GM18868 (cell line): ENCODE data around the gene FGFR3.

Experiments used
- ATAC-seq: cut with Tn5 transposase; IDR thresholded peaks from one replicate; pipeline ENCODE4 v1.9.1; 2021; ENCODE audit warnings: mild to moderate bottlenecking, moderate library complexity; ENCODE audit not compliant: unreplicated experiment

FGFR3 gene

DNA sequence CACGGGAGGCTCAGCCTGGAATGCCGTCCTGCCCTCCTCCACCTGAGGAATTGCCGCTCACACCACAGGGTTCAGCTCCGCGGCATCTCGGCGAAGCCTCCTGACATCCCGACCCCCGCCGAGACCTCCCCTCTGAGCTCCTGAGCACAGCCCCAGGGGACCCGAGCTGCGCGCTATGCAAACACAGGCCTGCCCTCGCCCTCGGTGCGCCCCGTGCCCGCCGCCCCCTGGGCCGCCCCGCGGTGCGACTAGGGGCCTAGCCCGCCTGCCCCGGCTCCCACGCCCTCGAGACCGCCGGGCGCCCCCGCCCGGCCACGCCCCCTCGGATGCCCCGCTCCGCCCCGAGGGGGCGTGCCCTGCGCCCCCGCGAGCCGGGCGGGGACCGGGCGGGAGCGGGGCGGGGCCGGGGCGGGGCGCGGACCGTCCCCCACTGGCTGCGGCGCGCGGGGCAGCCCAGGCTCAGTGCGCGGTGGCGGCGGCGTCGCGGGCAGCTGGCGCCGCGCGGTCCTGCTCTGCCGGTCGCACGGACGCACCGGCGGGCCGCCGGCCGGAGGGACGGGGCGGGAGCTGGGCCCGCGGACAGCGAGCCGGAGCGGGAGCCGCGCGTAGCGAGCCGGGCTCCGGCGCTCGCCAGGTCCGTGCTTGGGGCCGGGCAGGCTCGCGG is at the start of gene FGFR3:
TSS of gene FGFR3 (plus strand) at position 462 of the 664 bp plus-strand sequence. CDS start 642 bp downstream, outside the sequence.
- ATAC-seq: peak; percentile 54

DNA sequence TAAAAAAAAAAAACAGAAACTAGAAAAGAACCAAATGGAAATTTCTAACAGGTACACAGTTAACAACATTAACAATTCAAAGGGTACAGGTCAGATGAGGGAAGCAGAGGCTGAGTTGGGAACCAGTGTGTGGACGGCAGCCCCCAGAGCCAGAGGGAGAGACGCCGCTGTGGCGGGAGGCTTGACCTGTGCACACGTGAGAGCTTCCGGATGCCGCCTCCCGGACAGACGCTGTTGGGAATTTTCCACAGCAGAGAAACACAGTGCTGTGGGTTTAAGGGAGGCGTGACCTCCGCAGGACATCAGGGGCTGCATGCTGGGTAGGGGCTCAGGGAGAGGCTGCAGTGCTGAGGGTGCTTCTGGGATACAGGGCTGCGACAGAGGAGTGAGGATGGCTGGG is 49.5 kb upstream of the FGFR3 start:
- no peak for ATAC-seq

DNA sequence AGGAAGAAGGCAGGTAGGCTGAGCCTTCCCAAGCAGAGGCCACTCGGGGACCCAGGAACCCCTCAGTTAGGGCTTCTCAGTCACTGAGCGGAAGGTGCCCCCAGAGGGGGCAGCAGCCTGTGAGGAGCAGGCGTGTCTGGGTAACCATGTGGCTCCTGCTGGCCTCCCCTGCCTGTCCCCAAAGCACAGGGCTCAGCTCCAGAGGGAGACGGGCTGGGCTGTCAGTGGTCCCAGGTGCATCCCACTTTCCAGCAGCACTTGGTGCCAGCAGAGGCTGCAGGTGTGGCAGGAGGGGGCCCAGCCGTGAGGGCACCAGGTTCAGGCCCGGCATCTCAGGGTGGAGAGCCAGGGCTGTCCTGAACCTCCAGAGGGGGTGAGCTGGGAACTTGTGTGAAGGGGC is 49.1 kb upstream of the FGFR3 start:
- ATAC-seq: no peak

- ATAC-seq: no peak
Measured at GRCh38 chr4:1744552-1744951, 48.5 kb upstream of the FGFR3 start.

GRCh38 chr4:1745165-1745564 is 47.9 kb upstream of the FGFR3 start:
- ATAC-seq: no peak

GRCh38 chr4:1745697-1746096 is 47.4 kb upstream of the FGFR3 start:
- ATAC-seq: no peak

DNA sequence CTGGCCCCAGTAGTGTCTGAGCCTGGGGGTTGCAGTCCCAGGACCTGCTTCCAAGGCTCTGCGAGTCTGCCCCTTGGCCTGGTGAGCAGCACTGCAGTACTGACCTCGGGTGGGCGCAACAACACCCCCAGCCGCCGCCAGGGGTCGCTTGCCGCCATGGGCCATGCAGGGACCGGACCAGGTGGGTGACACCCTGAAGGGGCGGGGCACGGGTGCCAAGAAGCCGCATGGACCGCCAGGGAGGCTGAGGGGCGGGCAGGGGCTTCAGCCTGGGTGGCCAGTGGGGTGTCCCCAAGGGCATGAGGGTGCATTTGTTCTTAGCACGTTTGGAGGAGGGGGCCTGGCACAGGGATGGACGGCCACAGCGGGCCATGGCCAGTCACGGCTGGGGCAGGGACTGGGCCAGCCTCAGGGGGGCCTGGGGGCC is 46.8 kb upstream of the FGFR3 start:
- no peak for ATAC-seq

DNA sequence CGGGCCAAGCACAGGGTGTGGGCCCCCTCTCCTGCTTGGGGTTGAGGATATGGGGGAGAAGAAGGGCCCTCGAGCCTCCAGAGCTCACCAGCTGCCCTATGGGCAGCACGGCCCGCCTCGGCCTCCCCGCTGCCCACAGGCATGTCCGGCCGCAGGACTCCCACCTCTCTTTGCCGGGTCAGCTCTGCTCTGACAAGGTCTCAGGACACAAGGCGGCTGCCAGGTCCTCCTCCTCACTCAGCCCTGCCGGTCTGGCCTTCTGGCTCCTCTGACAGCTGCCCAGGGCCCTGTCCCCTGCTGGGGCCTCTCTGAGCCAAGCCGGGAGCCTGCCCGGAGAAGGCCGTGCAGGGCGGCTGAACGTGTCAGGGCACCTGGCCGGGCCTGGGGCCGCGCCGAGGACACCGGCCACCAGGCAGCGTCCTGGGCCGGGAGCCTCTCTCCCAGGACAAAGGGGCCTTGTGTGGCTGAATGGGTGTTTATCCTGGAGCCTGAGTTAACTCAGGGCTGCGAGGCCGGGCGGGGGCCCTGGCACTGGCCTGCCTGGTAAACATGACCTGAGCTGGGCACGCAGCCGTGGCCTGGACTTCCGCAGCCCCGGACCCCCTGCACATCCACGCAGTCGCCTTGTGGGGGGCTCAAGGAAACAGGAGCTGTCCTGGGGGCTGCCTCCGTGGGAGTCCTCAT is 46.0 kb upstream of the FGFR3 start:
- ATAC-seq: no peak

GRCh38 chr4:1747603-1747967 is 45.5 kb upstream of the FGFR3 start:
- no peak for ATAC-seq

GRCh38 chr4:1748465-1748995 is 44.6 kb upstream of the FGFR3 start:
- ATAC-seq: peak; percentile 42

GRCh38 chr4:1749370-1749769 is 43.7 kb upstream of the FGFR3 start:
- no peak for ATAC-seq

DNA sequence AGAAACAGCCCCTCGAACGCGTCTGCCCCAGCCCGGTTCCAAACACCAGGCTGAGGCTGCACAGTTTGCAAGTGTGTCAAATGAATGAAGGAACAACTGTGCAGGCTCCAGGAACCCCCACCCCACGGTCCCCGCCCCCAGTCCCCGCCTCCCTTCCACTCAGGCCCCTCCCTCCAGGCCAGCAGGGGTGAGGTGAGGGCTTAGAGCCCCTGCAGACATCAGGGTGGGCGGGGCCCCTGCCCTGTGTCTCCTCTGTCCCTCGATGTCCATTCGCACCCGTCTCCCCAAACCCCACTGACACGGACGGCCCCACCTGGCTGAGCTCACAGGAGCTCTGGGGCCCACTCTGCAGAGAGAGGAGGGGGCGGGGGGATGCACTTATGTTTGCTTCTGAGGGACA is 43.3 kb upstream of the FGFR3 start:
- no peak for ATAC-seq

DNA sequence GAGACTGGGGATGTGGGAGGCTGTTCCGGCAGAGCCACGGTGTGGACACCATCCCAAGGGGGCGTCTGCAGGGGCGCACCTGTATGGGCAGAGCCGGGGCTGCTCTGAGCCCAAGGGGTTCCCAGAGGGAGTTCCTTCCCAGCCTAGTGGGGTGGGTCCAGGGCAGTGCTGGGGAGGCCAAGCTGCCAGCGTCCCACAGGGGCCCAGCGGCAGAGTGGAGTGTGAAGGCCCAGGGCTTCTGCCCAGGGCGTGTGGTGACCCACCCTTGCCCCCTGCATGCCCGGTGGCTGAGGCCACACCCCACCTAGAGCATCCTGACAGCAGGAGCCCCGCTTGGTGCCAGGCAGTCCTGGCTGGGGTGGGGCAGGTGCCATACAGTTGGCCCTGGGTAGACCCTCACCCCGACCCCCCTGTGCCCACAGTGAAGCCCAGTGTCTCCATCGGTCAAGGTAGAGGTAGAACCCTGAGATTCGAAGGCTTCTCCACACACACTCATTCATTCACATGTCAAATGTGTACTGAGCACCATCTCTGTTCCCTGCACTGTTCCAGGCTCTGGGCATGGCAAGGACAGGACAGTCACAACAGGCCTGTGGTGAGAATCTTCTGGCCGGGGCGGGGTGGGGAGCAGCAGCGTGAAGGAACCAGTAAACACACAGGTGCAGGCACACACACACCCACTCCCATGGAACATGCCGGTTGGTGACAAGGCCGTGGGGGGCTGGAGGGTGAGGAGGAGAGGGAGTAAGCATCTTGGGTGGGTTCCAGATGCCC is 42.5 kb upstream of the FGFR3 start:
- ATAC-seq: no peak

DNA sequence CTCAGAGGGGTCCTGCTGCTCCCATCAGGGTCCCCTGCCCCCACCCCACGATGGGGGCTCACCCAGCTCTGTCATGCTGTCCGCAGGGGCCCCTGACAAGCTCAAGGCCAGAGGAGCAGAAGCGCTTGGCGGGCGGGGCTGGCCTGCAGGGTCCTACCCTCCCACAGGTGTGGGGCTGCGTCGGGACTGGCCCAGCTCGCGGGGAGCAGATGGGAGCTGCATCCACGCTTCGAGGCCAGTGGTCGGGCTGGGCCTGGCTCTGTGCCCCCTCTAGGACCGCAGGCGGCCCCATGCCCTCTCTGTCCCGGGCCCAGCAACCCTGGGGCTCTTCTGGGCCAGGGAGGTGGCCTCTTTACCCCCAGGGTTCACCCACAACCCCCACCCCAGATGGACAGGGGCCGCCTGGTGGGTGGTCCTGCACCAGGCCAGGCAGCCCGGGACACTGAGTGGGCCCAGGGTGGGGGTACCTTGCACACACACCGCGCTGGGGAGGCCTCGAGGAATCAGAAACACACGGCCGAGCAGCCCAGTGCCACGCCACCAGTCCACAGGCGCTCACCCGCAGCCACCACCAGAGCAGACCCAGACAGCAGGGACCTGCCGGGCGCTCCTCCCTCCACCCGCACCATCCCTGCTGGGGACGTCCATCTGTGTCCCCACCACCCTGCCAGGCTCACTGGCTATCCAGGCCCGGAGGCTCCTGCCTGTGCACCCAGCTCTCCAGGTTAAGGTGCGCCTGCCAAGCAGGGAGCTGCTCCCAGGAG is 41.8 kb upstream of the FGFR3 start:
- ATAC-seq: no peak

- ATAC-seq: no peak
Measured at GRCh38 chr4:1751919-1752283, 41.2 kb upstream of the FGFR3 start.

GRCh38 chr4:1752284-1753041 is 40.6 kb upstream of the FGFR3 start:
- peak; percentile 45 for ATAC-seq

GRCh38 chr4:1753294-1753696 is 39.8 kb upstream of the FGFR3 start:
- ATAC-seq: no peak

- ATAC-seq: no peak
Measured at GRCh38 chr4:1753697-1754311, 39.3 kb upstream of the FGFR3 start.

DNA sequence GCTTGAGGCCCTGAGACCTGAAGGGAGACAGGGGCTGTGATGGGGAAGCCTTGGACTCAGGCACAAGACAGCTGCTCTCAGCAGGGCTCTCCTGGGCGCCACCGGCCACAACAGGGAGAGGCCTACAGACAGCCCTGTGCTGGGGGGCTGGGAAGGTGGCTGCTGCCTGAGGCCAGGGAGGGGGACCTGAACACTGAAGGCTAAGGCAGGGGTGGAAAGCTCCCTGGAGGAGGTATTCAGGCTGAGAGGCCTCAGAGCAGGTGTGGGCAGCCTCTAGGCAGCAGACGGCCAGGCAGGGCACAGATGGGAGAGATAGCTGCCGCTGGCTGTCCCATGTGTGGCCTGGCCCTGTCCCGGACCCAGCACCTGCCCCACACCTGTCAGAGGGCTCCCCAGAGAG is 38.8 kb upstream of the FGFR3 start:
- ATAC-seq: no peak

GRCh38 chr4:1755297-1755696 is 37.8 kb upstream of the FGFR3 start:
- no peak for ATAC-seq
